Suprapubic skin (tissue), 4 donors: ENCODE results near the gene RMND1. TPM values are rescaled to one million over a fixed set of nuclear protein-coding genes. Genes with fewer than 3 reads are reported as not detected.
"Not testable (repeated sequence)": the region's sequence is repeated elsewhere in the genome, so short reads cannot be mapped to it uniquely, and the experiment has no call there.

Experiments
- DNase-seq, 2 donors: peaks; one replicate each; pipeline ENCODE4 v3.0.0-alpha.2; 2019; ENCODE audit warnings: low spot score in 2 of 2
- H3K27ac ChIP-seq: fragments of 200-600 bp; sonication (generic); one replicate; pipeline ENCODE4 v1.5.1; 2019
- H3K27me3 ChIP-seq: fragments of 200-600 bp; sonication (generic); one replicate; pipeline ENCODE4 v1.5.1; 2019
- H3K36me3 ChIP-seq: fragments of 200-600 bp; sonication (generic); one replicate; pipeline ENCODE4 v1.5.1; 2019
- H3K4me1 ChIP-seq: fragments of 200-600 bp; sonication (generic); one replicate; pipeline ENCODE4 v1.5.1; 2019
- H3K4me3 ChIP-seq: fragments of 200-600 bp; sonication (generic); one replicate; pipeline ENCODE4 v1.5.1; 2019; ENCODE audit warnings: mild to moderate bottlenecking
- H3K9me3 ChIP-seq: fragments of 200-600 bp; sonication (generic); one replicate; pipeline ENCODE4 v1.5.1; 2019
- EP300 ChIP-seq: sonication (generic); formaldehyde crosslinking; IDR thresholded peaks from one replicate; pipeline ENCODE4 v1.6.1; 2017; ENCODE audit warnings: antibody characterized with exemption
- POLR2A ChIP-seq, 2 donors: fragments of 450-650 bp; IDR thresholded peaks; one replicate each; pipeline ENCODE4 v1.6.1; 2017; ENCODE audit warnings: antibody characterized with exemption in 2 of 2, mild to moderate bottlenecking in 2 of 2, moderate library complexity in 2 of 2
- POLR2AphosphoS5 ChIP-seq, 3 donors: sonication (generic); formaldehyde crosslinking; IDR thresholded peaks; one replicate each; pipeline ENCODE4 v1.6.1; 2017; ENCODE audit warnings: antibody characterized with exemption in 3 of 3
- WGBS: methylation state at CpG from one replicate; pipeline ENCODE4 v1.1.5; 2018; 5-methylcytosine and 5-hydroxymethylcytosine counted together
- total RNA-seq, 4 donors: library from RNA; depleted of rRNA; stranded (reverse); fragments of >200 nt; gene quantifications; one replicate each; pipeline ENCODE4 v1.1.0, GENCODE V29; 2016
- TF ChIP-seq, protein P1 (sequence below), 2 donors: fragments of 200-600 bp in 1 of 2; fragments of 450-650 bp in 1 of 2; sonication (generic) in 1 of 2; IDR thresholded peaks; one replicate each; pipeline ENCODE4 v1.5.1; 2016 to 2019; ENCODE audit warnings: antibody characterized with exemption in 2 of 2, mild to moderate bottlenecking in 1 of 2, moderate library complexity in 1 of 2

RMND1 gene
- total RNA-seq, 4 donors from 2014 or later, result 11.7 to 25.7 (median 12.8) TPM

DNA sequence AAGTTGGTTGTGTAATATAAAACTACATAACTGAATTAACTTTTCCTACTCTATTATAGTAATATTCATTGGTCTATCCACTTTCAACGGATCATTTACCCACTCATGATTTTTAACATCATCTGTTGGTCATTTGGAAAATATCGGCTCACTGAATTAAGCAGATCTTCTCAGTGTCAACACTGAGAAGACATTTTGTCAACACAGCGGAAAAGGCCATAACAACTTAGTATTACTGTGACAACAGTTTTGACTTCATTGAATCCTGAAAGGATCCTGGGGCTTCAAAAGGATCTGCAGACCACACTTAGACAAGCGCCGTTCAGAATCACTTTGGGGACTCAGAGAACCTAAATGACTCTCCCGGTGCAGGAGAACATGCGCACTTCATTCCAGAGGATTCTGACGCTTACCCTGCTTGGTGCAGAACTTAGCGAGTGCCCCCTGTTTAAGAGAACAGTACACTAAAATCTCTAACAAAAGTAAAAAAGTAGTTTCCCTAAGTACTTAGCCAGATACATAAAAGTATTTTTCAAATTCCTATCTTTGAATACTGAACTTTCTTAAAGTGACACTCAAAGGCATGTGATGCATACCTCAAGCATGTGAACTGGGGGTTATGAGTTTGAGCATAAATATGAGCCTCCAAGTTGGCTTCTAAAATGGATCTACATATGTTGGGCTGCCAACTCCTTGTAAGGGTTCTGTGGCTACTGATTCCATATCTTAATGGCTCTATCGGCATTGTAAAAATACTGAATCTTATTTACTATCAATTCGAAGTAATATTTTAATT is 64.6 kb downstream of the RMND1 start:
- Histone ChIP-seq H3K4me3 (no peak overlapping the region), H3K36me3 (no peaks in the 10 kb centered on the region), H3K27ac (no peak overlapping the region), H3K4me1 (peaks cover 22% of the 10 kb centered on the region), H3K27me3 (no peaks in the 10 kb centered on the region), H3K9me3 (no peaks in the 10 kb centered on the region)
- DNase-seq, result no peak
- TF ChIP-seq, protein P1, sequence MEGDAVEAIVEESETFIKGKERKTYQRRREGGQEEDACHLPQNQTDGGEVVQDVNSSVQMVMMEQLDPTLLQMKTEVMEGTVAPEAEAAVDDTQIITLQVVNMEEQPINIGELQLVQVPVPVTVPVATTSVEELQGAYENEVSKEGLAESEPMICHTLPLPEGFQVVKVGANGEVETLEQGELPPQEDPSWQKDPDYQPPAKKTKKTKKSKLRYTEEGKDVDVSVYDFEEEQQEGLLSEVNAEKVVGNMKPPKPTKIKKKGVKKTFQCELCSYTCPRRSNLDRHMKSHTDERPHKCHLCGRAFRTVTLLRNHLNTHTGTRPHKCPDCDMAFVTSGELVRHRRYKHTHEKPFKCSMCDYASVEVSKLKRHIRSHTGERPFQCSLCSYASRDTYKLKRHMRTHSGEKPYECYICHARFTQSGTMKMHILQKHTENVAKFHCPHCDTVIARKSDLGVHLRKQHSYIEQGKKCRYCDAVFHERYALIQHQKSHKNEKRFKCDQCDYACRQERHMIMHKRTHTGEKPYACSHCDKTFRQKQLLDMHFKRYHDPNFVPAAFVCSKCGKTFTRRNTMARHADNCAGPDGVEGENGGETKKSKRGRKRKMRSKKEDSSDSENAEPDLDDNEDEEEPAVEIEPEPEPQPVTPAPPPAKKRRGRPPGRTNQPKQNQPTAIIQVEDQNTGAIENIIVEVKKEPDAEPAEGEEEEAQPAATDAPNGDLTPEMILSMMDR (IDR thresholded peaks at IDR 0.05), result no peak
- TF ChIP-seq POLR2AphosphoS5 (IDR thresholded peaks at IDR 0.05) (no peak), EP300 (no peak), POLR2A (IDR thresholded peaks at IDR 0.05) (no peak)
- WGBS, result 88% methylated on average over 11 of the region's 11 CpGs

DNA sequence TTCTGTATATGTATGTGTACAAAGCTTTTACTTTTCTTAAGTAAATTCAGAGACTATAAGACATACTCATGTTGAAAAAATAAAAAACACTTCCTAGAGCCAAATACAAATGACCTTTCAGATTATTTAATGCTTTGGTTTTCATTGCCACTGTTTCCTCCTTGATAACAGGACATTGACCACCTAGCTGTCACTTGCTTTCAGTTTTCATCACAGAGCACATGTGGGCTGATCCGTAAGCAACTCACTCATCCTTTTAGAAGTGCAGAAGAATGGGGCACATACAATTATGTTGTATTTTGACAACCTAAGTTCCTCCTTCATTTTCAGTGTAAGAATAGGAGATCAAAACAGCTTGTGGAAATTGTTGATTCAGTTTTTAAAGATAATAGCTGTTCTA is 66.7 kb downstream of the RMND1 start:
- WGBS, result 71% methylated on average over 1 of the region's 1 CpG
- no peaks in the 10 kb centered on the region for H3K27me3 ChIP-seq
- H3K4me3 ChIP-seq, result no peak overlapping the region
- DNase-seq, result no peak
- H3K4me1 ChIP-seq, result peaks cover 24% of the 10 kb centered on the region
- H3K27ac ChIP-seq, result no peak overlapping the region
- no peaks in the 10 kb centered on the region for H3K36me3 ChIP-seq
- TF ChIP-seq EP300, result no peak
- no peak for TF ChIP-seq POLR2AphosphoS5 (IDR thresholded peaks at IDR 0.05)
- TF ChIP-seq, protein P1 (IDR thresholded peaks at IDR 0.05), result no peak
- TF ChIP-seq POLR2A (IDR thresholded peaks at IDR 0.05), result no peak
- no peaks in the 10 kb centered on the region for H3K9me3 ChIP-seq

DNA sequence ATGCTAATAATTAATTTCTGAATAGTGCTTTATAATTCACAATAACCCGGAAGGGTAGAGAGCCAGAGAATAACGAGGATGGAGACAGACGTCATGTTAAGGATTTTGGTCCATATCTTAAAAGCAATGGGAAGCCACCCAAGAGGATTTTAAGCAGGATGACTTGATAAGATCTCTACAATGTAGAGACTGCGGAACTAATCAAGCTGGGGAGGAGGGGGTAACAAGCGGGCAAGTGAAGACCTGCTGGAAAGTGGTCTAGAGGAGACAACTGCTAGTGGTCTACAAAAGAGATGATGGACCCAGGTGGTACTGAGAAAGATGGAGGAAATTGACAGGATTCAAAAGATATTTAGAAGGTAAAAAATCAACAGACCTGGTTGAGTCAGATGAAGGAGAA is 67.8 kb downstream of the RMND1 start:
- H3K9me3 ChIP-seq, result no peaks in the 10 kb centered on the region
- H3K4me1 ChIP-seq, result peaks cover 23% of the 10 kb centered on the region
- H3K36me3 ChIP-seq, result no peaks in the 10 kb centered on the region
- WGBS, result 71% methylated on average over 5 of the region's 5 CpGs
- H3K4me3 ChIP-seq, result no peak overlapping the region
- no peak for TF ChIP-seq POLR2A (IDR thresholded peaks at IDR 0.05)
- TF ChIP-seq, protein P1 (IDR thresholded peaks at IDR 0.05), result no peak
- TF ChIP-seq EP300, result no peak
- TF ChIP-seq POLR2AphosphoS5 (IDR thresholded peaks at IDR 0.05), result no peak
- no peak for DNase-seq
- no peak overlapping the region for H3K27ac ChIP-seq
- H3K27me3 ChIP-seq, result no peaks in the 10 kb centered on the region

DNA sequence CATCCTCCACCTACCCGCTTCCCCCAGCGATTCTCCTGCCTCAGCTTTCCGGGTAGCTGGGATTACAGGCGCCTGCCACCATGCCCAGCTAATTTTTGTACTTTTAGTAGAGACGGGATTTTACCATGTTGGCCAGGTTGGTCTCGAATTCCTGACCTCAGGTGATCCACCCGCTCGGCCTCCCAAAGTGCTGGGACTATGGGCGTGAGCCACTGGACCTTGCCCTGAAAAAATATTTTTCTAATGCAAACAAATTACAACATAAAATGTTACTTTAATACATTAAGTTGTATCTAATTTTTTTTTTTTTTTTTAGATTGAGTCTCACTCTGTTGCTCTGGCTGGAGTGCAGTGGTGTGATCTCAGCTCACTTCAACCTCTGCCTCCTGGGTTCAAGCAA is 69.3 kb downstream of the RMND1 start:
- not testable (repeated sequence) for H3K36me3 ChIP-seq, H3K27ac ChIP-seq, H3K9me3 ChIP-seq, H3K4me3 ChIP-seq, H3K27me3 ChIP-seq, DNase-seq
- H3K4me1 ChIP-seq, result peaks cover 11% of the 10 kb centered on the region
- WGBS, result 94% methylated on average over 9 of the region's 9 CpGs

DNA sequence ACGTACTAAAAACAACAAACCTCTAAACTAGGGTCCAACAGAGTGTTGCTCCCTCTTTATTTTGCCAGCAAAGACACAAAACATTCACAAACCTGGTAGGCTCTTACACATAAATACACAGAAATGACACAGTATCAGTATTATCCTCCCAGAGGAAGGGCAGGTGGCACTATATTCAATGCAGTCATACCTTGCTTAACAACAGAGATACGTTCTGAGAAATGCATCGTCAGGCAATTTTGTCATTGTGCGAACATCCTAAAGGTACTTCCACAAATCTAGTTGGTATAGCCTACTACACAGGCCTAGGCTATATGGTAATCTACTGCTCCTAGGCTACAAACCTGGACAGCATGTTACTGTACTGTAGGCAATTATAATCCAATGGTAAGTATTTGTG is 70.2 kb downstream of the RMND1 start:
- TF ChIP-seq, protein P1 (IDR thresholded peaks at IDR 0.05), result no peak
- TF ChIP-seq POLR2AphosphoS5 (IDR thresholded peaks at IDR 0.05) (no peak), EP300 (no peak), POLR2A (IDR thresholded peaks at IDR 0.05) (no peak)
- H3K27ac ChIP-seq, result no peak overlapping the region
- H3K4me3 ChIP-seq, result no peak overlapping the region
- no peaks in the 10 kb centered on the region for H3K36me3 ChIP-seq
- whole genome bisulfite sequencing, result 83% methylated on average over 4 of the region's 4 CpGs
- peaks cover 11% of the 10 kb centered on the region for H3K4me1 ChIP-seq
- H3K27me3 ChIP-seq, result no peaks in the 10 kb centered on the region
- no peak for DNase-seq
- no peaks in the 10 kb centered on the region for H3K9me3 ChIP-seq
